ENCODE results near the gene TMEM132D.

TMEM132D gene

GRCh38 chr12:129409281-129409680 lies 494.5 kb downstream of the TMEM132D start:
- DNase-seq, result no peak

GRCh38 chr12:129404556-129404955 lies 499.3 kb downstream of the TMEM132D start:
- DNase-seq, result no peak

- no peak for DNase-seq
Measured at GRCh38 chr12:129401572-129401971, 502.3 kb downstream of the TMEM132D start.

DNA sequence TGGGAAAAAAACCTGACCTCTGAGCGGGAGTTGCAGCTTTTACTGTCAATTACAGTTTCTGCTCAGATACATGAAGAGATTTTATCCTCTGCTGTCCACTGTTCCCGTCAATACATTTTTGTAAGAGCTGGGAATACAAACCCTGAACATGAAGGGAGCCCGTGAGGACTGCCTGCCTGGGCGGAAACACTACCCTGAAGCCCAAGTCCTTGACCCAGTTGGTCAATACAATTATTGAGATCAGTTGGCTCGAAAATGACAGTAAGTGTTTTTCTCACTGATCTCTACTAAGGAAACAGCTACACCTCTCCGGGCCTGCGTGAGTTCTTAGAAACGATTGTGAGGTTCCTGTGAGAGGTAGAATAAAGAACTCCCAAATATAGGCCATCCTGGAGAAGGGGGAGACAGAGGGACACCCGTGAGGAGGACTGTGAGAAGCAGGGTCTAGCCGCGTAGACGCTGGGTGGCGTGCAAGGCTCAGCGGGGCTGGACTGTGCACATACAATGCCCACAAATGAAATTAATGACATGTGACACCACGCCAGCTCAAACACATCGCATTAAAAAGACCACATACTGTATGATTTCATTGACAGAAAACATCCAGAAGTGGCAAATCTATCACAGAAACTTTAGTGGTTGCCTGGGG lies 509.5 kb downstream of the TMEM132D start:
- no peak for DNase-seq

DNA sequence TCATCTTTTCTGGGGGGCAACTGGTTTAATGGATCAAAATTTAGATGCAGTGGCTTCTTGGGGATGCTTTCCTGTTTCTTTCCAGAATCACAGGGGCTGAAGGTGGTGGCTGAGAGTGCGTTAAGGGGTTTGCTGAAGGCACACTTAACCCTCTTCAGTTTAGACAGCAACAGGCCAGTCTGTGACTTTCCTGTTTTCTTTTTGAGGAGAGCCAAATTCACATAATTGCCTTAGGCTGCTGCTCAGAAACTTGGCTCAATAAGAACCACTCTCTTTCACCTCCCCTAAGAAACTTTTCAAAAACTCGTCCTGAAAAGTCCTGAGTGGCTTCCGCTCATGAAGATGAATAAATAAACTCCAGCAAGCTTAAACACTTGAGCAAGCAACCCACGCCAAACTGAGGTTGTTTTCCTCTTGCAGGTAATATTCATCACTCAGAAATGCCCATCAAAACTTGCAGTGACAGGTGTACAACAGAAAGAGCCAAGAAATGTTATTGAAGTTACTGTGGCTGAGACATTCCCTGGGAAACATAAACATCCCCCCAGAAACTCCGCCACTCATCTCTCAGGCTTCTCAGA lies 510.4 kb downstream of the TMEM132D start:
- DNase-seq, result no peak

DNA sequence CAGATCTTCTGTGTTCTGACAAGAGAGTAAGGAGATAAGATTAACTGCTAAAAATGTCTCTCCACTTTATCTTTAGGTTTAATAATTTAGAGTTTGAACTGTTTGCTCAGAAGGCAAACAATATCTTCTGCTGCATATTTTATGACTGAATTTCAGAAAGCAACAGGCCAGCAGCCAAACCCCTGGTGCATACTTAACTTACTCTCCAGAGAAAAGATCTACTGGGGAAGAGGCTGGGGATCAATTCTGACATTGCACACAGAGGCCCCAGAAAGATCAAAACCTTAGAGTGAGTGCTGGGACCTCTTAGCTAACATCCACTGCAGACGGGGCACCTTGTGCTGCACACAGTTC lies 518.2 kb downstream of the TMEM132D start:
- DNase-seq, result no peak

DNA sequence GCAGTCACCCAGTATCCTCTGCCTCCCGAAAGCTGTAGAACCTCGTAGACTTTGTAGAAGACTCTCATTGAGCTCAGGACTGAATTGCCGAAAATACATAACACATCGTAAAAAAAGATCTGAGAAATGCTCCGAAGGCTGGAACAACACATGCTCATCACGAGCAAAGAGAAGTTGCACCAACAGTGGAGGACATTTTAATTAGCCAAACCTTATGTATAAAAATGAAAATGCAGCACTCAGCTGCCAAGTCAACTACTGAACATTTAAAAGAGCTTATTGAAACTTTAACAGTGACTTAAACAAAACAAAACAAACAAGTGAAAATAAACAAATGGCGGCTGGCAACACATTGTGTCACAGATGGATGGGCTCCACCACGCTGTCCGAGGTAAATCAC lies 519.9 kb downstream of the TMEM132D start:
- DNase-seq, result no peak

GRCh38 chr12:129381715-129382114 lies 522.1 kb downstream of the TMEM132D start:
- DNase-seq, result no peak

GRCh38 chr12:129379076-129379804 lies 524.6 kb downstream of the TMEM132D start:
- DNase-seq, result no peak

- DNase-seq, result no peak
Measured at GRCh38 chr12:129378496-129378895, 525.3 kb downstream of the TMEM132D start.

DNA sequence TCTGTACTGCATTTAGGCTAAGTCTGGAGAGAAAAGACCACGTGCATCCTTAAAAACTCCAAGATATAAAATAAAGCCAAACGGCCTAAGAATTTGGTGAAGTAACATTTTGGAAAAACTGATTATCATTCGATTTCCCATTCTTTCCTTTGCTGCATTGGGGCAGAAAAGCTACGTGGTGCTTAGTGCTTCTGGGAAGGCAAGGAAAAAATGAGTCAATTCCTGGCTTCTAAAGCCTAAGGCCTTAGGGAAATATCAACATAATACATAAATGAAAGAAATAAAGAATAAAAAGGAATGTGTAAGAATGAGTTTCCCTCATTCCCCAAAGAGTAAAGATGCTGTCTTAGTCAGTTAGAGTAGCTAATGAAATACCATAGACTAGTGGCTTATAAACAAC lies 530.1 kb downstream of the TMEM132D start:
- no peak for DNase-seq

DNA sequence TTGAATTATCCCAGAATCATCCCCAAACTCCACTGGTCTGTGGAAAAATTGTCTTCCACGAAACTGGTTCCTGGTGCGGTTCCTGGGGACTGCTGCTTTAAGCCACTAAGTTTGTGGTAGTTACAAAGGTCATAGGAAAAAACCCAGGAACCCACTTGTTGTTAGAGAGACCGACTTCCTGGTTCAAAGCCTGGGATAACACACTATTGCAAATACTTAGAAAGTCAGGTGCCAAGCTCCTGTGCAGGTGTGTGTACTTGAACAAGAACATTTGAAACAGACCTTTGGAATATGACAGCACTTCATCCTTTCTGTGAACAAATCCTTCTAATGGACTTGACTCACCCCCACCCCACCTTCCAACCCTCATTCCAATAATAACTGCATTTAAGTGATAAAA lies 530.9 kb downstream of the TMEM132D start:
- DNase-seq, result no peak

- DNase-seq, result no peak
Measured at GRCh38 chr12:129372348-129372747, 531.5 kb downstream of the TMEM132D start.

DNA sequence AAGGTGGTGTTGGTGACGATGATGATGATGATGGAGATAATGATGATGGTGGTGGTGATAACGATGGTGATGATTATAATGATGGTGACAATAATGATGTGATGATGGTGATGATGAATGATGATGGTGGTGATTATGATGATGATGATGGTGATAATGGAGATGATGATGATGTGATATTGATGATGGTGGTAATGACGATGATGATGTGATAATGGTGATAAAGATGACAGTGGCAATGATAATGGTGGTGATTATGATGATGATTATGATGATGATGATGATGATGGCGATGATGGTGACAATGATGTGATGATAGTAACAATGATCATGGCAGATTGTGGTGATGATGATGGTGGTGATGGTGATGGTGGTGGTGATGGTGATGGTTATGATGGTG lies 532.6 kb downstream of the TMEM132D start:
- no peak for DNase-seq

DNA sequence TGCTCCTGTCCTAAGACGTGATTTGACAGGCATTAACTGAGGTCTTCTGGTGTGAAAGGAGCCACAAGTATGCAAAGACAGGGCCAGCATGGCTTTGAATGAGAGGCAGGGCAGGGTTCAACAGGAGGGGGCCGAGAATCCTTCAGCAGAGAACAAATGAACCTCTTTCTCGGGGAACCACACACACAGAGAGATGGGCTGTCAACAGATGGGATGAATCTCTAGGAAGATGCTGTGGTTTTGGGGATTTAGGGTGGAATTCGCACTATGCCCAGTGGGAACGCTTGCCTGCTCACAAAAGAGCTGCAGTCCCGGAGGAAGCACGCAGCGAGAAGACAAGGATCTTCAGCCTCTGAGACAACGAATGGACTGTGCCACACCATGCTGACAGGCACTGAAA lies 537.2 kb downstream of the TMEM132D start:
- DNase-seq, result no peak

DNA sequence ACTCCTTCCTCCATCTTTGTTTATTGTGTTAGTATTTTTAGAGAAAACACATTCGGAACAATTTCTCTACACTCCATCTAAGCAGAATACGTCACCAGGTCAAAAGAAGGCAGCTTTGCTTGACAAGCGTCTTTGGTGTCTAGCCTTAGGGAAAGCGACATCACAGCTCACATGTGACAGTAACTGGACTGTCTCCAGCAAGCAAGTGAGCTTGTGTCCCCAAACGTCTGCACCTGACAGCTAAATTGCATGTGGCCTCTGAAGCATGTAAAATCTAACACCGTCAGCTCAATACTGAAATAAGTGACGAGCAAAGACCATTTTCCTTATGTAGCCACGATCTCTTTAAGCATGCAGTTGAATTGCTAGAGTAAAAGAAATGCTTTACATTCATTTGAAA lies 540.8 kb downstream of the TMEM132D start:
- no peak for DNase-seq

DNA sequence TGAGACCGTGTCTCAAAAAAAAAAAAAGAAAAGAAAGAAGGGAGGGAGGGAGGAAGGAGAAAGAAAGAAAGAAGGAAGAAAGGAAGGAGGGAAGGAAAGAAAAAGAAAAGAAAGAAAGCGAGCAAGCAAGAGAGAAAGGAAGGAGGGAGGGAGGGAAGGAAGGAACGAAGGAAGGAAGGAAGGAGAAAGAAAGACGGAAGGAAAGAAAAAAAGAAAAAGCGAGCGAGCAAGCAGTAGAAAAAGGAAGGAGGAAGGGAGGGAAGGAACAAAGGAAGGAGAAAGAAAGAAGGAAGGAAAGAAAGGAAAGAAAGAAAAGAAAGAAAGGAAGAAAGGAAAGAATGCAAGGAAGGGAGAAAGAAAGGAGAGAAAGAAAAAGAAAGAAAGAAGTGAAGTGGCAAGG lies 546.6 kb downstream of the TMEM132D start:
- no peak for DNase-seq

- no peak for DNase-seq
Measured at GRCh38 chr12:129351481-129351880, 552.3 kb downstream of the TMEM132D start.

DNA sequence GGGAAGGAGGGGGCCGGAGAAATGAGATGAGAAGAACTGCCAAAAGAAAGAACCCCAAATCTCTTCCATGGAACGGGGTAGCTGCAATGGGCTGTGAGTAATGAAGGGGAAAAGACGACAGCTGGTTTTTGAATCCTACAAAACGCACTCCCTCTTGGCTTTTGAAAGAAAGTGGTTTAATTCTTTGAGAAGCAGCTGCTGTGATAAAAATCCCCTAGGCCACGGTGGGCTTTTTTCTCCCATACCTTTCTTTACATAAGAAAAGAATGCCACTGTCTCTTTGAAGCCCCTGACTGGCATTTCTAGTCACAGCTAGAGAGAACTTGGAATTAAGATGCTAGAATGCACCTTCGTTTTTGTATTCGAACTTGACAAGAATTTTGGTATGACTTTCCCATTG lies 564.5 kb downstream of the TMEM132D start:
- no peak for DNase-seq

DNA sequence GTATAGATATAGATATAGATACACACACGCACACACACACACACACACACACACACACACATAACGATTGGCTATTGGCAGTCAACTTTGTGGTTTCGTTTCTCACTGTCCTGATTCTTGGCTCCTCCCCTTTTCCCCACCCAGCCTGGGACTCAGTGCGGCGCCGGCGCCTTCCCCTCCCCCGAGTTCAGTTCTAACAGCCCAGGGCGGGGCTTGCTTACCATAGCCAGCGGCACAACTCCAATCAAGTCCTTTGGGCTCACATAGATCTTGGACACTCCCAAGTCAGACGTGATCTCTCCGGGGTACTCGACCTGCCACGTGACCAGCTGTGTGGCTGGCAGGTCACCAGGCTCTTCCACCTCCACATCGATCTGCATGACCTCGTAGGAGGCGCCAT lies 566.4 kb downstream of the TMEM132D start:
- DNase-seq, result no peak

DNA sequence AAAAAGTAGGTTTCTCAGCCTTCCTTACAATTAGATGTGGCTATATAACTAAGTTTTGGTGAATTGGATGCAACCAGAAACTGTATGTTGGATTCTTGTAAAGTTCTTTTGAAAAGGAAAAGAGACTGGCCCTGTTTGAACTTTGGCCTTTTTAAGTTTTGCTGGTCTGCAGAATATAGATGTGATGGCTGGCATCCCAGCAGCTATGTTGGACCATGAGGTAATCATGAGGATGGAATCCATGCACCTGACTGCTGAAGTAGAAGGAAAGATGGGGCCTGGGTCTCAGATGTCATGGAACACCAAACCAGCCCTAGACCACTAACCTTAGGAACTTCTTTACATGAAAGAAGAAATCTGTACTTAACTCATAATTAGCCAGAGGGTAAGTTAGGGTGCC lies 568.1 kb downstream of the TMEM132D start:
- no peak for DNase-seq

DNA sequence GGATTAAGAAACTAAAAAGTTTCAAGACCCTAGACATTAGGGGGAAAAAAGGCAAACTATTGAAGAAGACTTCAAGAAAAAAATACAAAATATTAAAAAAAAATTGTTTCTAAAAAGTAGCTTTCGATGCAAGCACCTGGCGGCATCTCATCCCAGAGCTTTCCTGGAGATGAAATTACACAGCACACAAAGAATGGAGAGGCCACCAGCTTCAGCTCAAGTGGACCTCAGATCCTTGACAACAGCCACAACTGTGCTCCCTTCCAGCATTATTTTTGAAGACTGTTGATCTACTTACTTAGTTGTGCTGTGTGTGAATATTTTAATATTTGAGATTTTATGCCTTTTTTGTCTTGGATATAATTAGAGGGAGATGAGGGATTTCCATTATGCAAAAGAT lies 571.5 kb downstream of the TMEM132D start:
- no peak for DNase-seq

DNA sequence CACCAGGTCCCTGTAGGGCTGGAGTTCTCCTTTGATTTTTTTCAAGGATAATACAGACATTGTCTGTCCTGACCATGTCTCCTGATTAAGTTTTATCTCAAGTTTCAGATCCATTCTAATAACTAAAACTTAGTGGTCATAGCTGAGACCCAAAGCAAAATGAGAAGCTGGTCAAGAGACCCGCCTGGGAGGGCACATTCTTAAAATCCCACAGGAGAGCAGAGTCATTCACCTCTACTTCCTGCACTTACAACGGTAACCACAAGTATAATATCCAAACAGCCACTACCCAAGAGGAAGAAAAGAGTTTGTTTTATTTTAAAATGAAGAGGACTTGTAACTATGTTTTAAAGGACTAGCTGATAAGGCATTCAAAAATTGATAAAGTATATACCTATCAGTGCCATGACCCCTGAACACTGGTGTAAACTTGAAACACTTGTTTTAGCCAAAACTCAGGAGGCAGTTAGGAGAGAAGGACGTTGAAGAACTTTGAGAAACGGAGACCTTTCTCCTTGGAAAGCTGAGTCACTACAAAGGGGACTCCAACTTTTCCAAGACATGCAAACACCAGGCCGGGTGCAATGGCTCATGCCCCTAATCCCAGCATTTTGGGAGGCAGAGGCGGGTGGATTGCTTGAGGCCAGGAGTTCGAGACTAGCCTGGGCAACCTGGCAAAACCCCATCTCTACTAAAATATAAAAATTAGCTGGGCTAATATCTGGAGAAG lies 572.3 kb downstream of the TMEM132D start:
- no peak for DNase-seq

DNA sequence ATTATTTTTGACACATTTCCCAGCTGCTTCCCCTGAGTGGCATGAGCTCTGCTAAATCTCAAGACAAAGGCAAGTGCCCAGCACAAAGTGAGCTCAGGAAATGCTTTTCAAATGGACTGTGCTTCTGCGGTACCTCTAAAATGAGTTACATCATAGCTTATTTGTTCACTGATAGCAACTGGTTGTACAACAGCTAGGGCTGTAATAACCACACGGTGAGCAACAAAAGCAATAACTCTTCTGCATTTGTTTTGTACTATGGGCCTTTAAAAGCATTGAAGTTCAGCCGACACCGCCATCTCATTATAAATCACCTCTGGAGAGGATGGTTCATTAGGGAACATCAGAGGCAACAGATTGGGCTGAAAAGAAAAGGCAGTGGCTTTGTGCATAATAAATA lies 575.6 kb downstream of the TMEM132D start:
- no peak for DNase-seq
